Gastroesophageal sphincter (tissue), 3 donors: Measurements from ENCODE around the gene PTPN5.

Experiments used
- EP300 ChIP-seq: sonication (generic); formaldehyde crosslinking; IDR thresholded peaks from one replicate; pipeline ENCODE4 v1.6.1; 2017; ENCODE audit warnings: antibody characterized with exemption, mild to moderate bottlenecking
- TF ChIP-seq, protein P1 (sequence below), 4 experiments: fragments of 200-600 bp in 2 of 4; fragments of 450-650 bp in 2 of 4; sonication (generic) in 1 of 4; IDR thresholded peaks; one replicate each; pipeline ENCODE4 v1.5.1; 2017 to 2019; ENCODE audit warnings: antibody characterized with exemption in 4 of 4, mild to moderate bottlenecking in 2 of 4, moderate library complexity in 2 of 4

DNA sequence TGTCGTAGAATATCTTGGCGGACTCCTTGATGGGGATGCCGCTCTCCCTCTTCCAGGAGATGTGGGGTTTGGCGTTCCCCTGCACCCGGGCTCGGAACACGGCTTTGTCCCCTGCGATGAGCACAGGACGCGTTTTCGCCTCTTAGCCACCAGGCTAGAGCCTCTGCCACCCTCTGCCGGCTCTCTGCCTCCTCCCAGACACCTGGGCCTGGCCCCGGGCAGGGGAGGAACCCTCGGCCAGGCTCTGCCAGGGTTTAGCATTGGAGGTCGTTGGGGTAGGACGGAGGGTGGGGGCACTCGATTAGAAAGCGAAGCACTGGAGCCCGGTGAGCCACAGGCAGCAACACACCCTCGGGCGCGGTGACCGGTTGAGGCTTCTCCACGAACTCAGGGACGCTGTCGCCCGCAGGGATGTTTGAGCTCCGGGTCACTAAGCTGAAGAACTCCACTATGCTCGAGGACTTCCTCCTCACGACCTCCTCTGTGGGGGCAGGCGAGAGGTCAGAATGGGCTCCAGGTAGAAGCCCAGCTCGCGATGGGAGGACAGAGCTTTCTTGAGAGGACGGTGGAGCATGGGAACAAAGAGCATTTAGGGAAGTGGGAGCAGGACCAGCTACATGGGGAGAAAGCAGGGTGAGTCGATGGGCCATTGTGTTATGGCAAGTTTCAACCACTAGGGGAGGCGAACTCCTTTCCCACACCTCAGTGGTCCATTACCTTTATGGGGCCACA is 69.9 kb downstream of the PTPN5 start:
- TF ChIP-seq, protein P1, sequence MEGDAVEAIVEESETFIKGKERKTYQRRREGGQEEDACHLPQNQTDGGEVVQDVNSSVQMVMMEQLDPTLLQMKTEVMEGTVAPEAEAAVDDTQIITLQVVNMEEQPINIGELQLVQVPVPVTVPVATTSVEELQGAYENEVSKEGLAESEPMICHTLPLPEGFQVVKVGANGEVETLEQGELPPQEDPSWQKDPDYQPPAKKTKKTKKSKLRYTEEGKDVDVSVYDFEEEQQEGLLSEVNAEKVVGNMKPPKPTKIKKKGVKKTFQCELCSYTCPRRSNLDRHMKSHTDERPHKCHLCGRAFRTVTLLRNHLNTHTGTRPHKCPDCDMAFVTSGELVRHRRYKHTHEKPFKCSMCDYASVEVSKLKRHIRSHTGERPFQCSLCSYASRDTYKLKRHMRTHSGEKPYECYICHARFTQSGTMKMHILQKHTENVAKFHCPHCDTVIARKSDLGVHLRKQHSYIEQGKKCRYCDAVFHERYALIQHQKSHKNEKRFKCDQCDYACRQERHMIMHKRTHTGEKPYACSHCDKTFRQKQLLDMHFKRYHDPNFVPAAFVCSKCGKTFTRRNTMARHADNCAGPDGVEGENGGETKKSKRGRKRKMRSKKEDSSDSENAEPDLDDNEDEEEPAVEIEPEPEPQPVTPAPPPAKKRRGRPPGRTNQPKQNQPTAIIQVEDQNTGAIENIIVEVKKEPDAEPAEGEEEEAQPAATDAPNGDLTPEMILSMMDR (IDR thresholded peaks at IDR 0.05), result peak in 3 of 4 experiments; percentile 68 to 76 (median 71)
- no peak for TF ChIP-seq EP300
